ENCODE measurements around the gene CDH15.

CDH15 gene

GRCh38 chr16:89178453-89179147 lies 7.1 kb downstream of the CDH15 start:
- no peak overlapping the region for H3K4me3 ChIP-seq (ENCODE audit: low read depth, low read length)
- in situ Hi-C loops (cut with HindIII; ENCODE audit: low pct_ligation_motif_present, low sequenced_read_pairs), result no loop called here
- no peaks in the 10 kb centered on the region for H3K27me3 ChIP-seq (replicated peaks)
- no peaks in the 10 kb centered on the region for H3K36me3 ChIP-seq (replicated peaks)
- no peak for TF ChIP-seq CTCF (IDR thresholded peaks at IDR 0.05; ENCODE audit: low read depth, low read length, missing control alignments)
- no peak for DNase-seq
- no peak overlapping the region for H3K27ac ChIP-seq

DNA sequence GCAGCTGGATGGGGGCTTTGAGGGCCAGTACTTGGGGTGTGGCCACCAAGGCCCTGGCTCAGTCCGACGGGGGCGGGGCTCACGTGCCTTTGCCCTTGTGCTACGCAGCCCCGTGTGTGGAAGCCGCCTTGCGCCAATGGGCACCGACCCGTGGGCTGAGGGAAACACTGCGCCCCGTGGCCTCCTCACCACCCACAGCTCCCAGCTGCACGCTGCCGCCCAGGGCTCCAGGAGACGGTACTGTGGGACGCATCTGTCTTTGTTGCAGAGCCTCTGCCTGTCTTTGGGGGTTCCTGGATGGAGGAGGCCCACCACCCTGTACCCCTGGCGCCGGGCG lies 7.6 kb downstream of the CDH15 start:
- in situ Hi-C loops (cut with HindIII; ENCODE audit: low pct_ligation_motif_present, low sequenced_read_pairs), result no loop called here

GRCh38 chr16:89179656-89180315 lies 8.2 kb downstream of the CDH15 start:
- no peak for DNase-seq
- in situ Hi-C loops (cut with HindIII; ENCODE audit: low pct_ligation_motif_present, low sequenced_read_pairs), result no loop called here

More for the DNA sequence above, 7.6 kb downstream of the CDH15 start:
- Histone ChIP-seq H3K27ac (no peak overlapping the region), H3K27me3 (replicated peaks) (no peaks in the 10 kb centered on the region), H3K4me3 (ENCODE audit: low read depth, low read length) (no peak overlapping the region), H3K36me3 (replicated peaks) (no peaks in the 10 kb centered on the region)
- no peak for TF ChIP-seq CTCF (IDR thresholded peaks at IDR 0.05; ENCODE audit: low read depth, low read length, missing control alignments)
- DNase-seq, result no peak

GRCh38 chr16:89183463-89183862 lies 11.9 kb downstream of the CDH15 start:
- Histone ChIP-seq H3K27me3 (replicated peaks) (no peaks in the 10 kb centered on the region), H3K27ac (no peak overlapping the region), H3K4me3 (ENCODE audit: low read depth, low read length) (no peak overlapping the region), H3K36me3 (replicated peaks) (no peaks in the 10 kb centered on the region)
- no peak for DNase-seq
- in situ Hi-C loops (cut with HindIII; ENCODE audit: low pct_ligation_motif_present, low sequenced_read_pairs), result no loop called here
- no peak for TF ChIP-seq CTCF (IDR thresholded peaks at IDR 0.05; ENCODE audit: low read depth, low read length, missing control alignments)

More at GRCh38 chr16:89179656-89180315, 8.2 kb downstream of the CDH15 start:
- TF ChIP-seq CTCF (IDR thresholded peaks at IDR 0.05; ENCODE audit: low read depth, low read length, missing control alignments), result no peak
- Histone ChIP-seq H3K27me3 (replicated peaks) (no peaks in the 10 kb centered on the region), H3K36me3 (replicated peaks) (no peaks in the 10 kb centered on the region), H3K27ac (no peak overlapping the region), H3K4me3 (ENCODE audit: low read depth, low read length) (no peak overlapping the region)

GRCh38 chr16:89183975-89184676 lies 12.6 kb downstream of the CDH15 start:
- no peak for TF ChIP-seq CTCF (IDR thresholded peaks at IDR 0.05; ENCODE audit: low read depth, low read length, missing control alignments)
- DNase-seq, result no peak
- no peaks in the 10 kb centered on the region for H3K36me3 ChIP-seq (replicated peaks)
- no peak overlapping the region for H3K4me3 ChIP-seq (ENCODE audit: low read depth, low read length)
- no peaks in the 10 kb centered on the region for H3K27me3 ChIP-seq (replicated peaks)
- in situ Hi-C loops (cut with HindIII; ENCODE audit: low pct_ligation_motif_present, low sequenced_read_pairs), result no loop called here
- no peak overlapping the region for H3K27ac ChIP-seq
